Testis (tissue), 2 donors: Measurements from ENCODE around the gene UPF3A.

Source experiments
- CTCF ChIP-seq, 3 experiments: fragments of 450-650 bp in 2 of 3; fragments of 200-600 bp in 1 of 3; sonication (generic) in 1 of 3; IDR thresholded peaks; one replicate each; pipeline ENCODE4 v1.5.1; 2016 to 2019; ENCODE audit warnings: antibody characterized with exemption in 3 of 3, mild to moderate bottlenecking in 2 of 3, moderate library complexity in 1 of 3
- POLR2A ChIP-seq: fragments of 450-650 bp; IDR thresholded peaks from one replicate; pipeline ENCODE4 v1.6.1; 2017; ENCODE audit warnings: antibody characterized with exemption, mild to moderate bottlenecking, moderate library complexity

- no peak for TF ChIP-seq CTCF (IDR thresholded peaks at IDR 0.05)
- no peak for TF ChIP-seq POLR2A
These were observed 48.7 kb downstream of the UPF3A start for GRCh38 chr13:114330086-114330485.
